NOMO-1 treated with DMSO at 0.1 percent for 48 hours (cell line): ENCODE results near the gene SEPTIN8.

ENCODE experiments used
- DNase-seq: peaks from one replicate; lab custom pipeline; 2025; ENCODE audit not compliant: unreplicated experiment; lab: John Stamatoyannopoulos, UW

SEPTIN8 gene

GRCh38 chr5:132777209-132778069, at the start of gene SEPTIN8:
TSS of gene SEPTIN8 (minus strand) at chr5:132777239. CDS start at chr5:132777137, 102 bp downstream.
- peak; percentile 32 for DNase-seq

- DNase-seq = no peak
Observed at GRCh38 chr5:132826424-132827082, 49.5 kb upstream of the SEPTIN8 start.

GRCh38 chr5:132825834-132826391, 48.9 kb upstream of the SEPTIN8 start:
- no peak for DNase-seq

GRCh38 chr5:132825033-132825833, 48.2 kb upstream of the SEPTIN8 start:
- no peak for DNase-seq

GRCh38 chr5:132824426-132824825, 47.4 kb upstream of the SEPTIN8 start:
- DNase-seq = no peak

- DNase-seq = no peak
Observed at GRCh38 chr5:132823481-132824050, 46.5 kb upstream of the SEPTIN8 start.

- no peak for DNase-seq
Observed at GRCh38 chr5:132822650-132823480, 45.8 kb upstream of the SEPTIN8 start.

GRCh38 chr5:132821791-132822190, 44.8 kb upstream of the SEPTIN8 start:
- no peak for DNase-seq

- DNase-seq = no peak
Observed at GRCh38 chr5:132821350-132821749, 44.3 kb upstream of the SEPTIN8 start.

GRCh38 chr5:132820162-132820754, 43.2 kb upstream of the SEPTIN8 start:
- peak; percentile 84 for DNase-seq

- DNase-seq = no peak
Observed at GRCh38 chr5:132819468-132819867, 42.4 kb upstream of the SEPTIN8 start.

- no peak for DNase-seq
Observed at GRCh38 chr5:132817011-132817410, 40.0 kb upstream of the SEPTIN8 start.

GRCh38 chr5:132816554-132816953, 39.5 kb upstream of the SEPTIN8 start:
- no peak for DNase-seq

- DNase-seq = no peak
Observed at GRCh38 chr5:132816083-132816482, 39.0 kb upstream of the SEPTIN8 start.

GRCh38 chr5:132815454-132815853, 38.4 kb upstream of the SEPTIN8 start:
- no peak for DNase-seq

GRCh38 chr5:132814503-132815294, 37.7 kb upstream of the SEPTIN8 start:
- DNase-seq = no peak

GRCh38 chr5:132813599-132814502, 36.8 kb upstream of the SEPTIN8 start:
- DNase-seq = no peak
